Posterior cingulate gyrus (tissue), 11 donors: ENCODE results near the gene BDH1.
"Not testable (repeated sequence)": the region's sequence is repeated elsewhere in the genome, so short reads cannot be mapped to it uniquely, and the experiment has no call there.

ENCODE experiments used
- DNase-seq, 10 donors: peaks; one replicate each; pipeline versions ENCODE4 v3.0.0 to v3.0.0-alpha.2; 2020 to 2021; ENCODE audit warnings: mixed read lengths in 3 of 10
- intact Hi-C: fragments of 100-400 bp; cut with DNase I; formaldehyde crosslinking; loops from one replicate; pipeline ENCODE4 v1.15.1; 2023

The BDH1 gene

GRCh38 chr3:197580253-197580691, 24.5 kb upstream of the BDH1 start:
- intact Hi-C loops: no loop called here
- no peak for DNase-seq

DNA sequence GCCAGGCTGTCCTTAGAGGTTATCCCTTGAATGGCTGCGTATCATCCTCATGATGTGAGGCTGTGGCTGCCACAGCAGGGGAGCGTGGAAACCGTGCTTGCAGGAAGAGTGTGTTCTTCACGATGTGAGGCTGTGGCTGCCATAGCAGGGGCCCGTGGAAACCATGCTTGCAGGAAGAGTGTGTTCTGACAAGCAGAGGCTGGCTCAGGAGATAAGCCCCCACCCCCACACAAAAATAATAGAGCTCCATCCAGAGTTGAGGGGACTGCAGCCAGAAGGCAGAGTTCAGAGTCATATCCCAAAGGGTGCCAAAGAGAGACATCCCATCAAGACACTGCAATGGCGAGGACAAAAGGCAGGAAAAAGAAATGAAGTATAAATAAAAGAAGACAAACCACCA, 22.6 kb upstream of the BDH1 start:
- DNase-seq: no peak
- intact Hi-C loops: no loop called here

GRCh38 chr3:197577366-197578074, 21.8 kb upstream of the BDH1 start:
- intact Hi-C loops: no loop called here
- DNase-seq: no peak

GRCh38 chr3:197576838-197577237, 21.1 kb upstream of the BDH1 start:
- no peak for DNase-seq
- intact Hi-C loops: no loop called here

GRCh38 chr3:197575362-197575761, 19.6 kb upstream of the BDH1 start:
- DNase-seq: no peak
- intact Hi-C loops: no loop called here

GRCh38 chr3:197574396-197574991, 18.7 kb upstream of the BDH1 start:
- intact Hi-C loops, DNase-seq: not testable (repeated sequence)

DNA sequence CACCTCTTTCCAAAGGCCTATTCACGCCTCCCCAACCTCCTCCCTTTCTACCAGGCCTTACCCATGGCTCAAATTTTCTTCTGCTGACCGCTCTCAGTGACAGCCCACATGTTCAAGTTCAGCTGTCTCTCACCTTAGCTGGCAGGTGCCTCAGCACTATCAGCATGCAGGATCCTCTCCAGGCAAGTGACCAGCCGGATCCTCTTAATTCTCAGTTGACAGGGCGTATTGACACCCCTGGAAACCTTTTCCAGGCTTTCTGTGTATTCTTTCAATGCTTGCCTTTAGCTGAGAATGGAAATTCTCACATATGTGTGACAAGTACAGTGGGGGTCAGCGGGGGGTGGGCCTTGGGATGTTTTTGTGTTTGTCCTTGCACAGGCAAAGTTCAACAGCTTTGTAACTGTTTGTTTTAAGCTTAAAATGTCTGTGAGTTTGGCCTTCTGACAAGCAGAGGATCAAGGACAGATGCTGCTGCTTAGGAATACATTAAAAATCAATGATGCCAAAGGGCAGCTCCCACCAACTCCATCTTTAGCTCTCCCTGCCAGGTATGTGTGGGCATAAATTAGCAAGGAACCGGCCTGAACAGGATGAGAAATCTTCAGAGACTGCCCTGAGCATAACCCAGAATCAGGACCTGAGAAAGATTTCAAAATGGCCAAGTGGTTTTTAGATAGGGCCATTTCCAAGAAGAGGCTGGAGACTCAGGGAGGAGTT, 17.4 kb upstream of the BDH1 start:
- intact Hi-C loops: no loop called here
- DNase-seq: no peak

DNA sequence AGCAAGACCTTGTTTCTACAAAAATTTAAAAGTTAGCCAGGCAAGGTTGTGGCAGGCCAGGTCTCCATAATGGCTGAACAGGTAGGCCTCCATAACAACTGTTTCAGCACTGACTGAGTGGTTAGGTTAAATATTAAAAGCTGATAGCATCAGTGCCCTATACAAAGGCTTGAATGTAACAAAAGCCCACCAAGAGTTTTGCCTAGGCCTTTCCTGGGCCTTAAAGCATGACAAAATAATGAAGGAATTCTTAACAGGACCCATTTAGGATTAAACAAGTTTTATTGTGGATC, 16.1 kb upstream of the BDH1 start:
- DNase-seq, intact Hi-C loops: not testable (repeated sequence)

DNA sequence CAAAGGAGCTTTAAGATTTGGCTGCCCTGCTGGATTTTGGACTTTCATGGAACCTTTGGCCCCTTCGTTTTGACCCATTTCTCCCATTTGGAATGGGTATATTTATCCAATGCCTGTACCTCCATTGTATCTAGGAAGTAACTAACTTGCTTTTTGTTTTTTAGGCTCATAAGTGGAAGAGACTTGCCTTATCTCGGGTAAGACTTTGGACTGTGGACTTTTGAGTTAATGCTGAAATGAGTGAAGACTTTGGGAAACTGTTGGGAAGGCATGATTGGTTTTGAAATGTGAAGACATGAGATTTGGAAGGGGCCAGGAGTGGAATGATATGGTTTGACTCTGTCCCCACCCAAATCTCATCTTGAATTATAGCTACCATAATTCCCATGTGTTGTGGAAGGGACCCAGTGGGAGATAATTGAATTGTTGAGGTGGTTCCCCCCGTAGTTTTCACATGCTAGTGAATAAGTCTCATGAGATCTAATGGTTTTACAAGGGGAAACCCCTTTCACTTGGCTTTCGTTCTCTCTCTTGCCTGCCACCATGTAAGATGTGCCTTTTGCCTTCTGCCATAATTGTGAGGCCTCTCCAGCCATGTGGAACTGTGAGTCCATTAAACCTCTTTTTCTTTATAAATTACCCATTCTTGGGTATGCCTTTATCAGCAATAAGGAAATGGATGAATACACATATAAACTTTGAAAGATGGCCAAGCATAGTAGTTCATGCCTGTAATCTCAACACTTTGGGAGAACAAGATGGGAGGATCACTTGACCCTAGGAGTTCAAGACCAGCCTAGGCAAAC, 15.5 kb upstream of the BDH1 start:
- DNase-seq, intact Hi-C loops: not testable (repeated sequence)

- DNase-seq, intact Hi-C loops: not testable (repeated sequence)
Measured at GRCh38 chr3:197569433-197569832, 13.7 kb upstream of the BDH1 start.

DNA sequence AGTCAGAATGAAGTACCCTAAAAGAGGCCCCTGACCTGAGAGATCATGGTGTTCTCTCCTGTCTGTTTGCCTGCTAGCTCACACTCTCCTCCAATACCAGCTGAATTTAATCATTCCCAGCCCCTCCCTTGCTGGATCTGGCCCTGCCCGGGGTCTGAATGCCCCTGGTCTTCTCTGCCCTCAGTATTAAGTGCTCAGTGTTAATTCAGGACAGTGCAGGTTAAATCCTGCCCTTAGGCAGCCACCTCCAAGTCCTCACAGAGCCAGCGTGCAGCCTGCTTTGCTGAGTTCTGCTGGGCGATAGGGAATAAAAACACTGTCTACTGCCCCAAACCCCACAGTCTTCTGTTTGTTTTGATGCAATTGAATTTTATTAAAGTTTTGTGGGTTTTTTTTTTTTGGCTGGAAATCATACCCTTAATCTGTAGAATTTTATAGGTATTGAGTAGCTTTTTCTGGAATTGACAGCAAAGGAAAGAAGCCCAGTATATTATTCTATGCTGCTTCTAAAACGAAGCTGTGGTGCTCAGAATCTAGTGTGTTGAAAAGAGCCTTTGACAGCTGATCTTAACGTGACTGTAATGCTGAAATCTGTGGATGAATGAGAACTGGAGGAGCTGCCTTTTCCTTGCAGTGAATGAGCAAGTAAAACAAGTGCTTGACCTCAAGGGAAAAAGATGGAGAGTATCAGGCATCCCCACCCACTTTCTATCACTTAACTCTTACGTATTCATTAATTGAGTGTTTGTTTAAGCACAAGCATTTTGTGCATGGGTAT, 12.3 kb upstream of the BDH1 start:
- intact Hi-C loops: no loop called here
- DNase-seq: no peak

DNA sequence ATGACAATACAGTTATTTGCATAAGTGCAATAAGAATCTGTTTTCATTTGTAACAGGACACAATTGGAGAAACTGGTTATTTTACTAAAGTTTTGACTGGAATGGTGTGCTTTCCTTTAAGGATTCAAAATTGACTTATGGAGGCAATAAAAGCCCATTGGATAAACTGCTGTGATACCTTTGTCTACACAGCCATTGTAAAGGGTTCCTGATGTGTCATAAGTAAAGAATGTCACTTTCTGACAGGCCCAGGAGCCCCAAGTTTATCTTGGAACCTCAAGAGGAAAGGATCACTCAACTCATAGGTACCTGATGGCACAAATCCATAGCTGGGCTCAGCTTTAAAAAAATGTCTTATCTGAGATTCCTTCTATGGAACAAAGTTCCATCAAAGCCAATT, 10.4 kb upstream of the BDH1 start:
- intact Hi-C loops, DNase-seq: not testable (repeated sequence)

GRCh38 chr3:197564097-197564843, 8.5 kb upstream of the BDH1 start:
- intact Hi-C loops: no loop called here
- no peak for DNase-seq

DNA sequence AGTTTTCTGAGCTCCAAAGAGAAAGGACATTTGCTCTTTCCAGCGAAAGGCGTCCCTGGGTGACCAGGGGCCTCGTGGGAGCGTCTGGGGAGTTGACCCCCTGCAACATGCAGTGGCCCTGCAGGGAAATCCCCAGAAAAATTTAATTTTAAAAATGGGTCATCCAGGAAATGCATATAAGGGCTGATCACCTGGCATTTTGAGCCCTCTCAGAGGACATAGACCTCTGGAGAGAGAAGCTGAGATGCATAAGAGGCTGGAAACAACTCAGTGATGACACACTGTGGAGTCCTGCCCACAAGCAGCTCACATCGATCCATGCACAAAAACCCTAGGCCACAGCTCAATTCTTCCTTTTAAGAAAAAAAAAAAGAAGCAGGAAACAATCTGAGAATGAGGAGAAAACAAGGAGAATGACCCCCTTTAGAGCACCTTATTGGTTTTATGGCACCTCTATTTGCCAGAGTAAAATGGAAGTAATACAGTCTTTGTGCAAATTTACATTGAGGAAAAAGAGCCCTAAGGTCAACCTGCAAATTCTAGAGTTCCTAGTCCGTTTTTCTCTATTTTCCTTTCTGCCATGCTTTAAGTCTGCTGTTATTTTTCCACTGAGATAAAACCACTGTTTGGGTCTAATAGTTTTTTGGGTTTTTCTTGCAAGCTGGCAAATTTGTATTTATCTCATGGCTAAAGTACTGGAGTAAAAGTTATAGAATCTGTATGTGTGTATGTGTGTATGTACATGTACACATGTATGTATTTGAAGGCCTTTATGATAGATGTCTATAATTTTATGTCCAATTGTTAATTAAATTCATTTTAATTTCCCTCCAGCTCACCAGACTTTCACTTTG, 6.9 kb upstream of the BDH1 start:
- intact Hi-C loops: no loop called here
- no peak for DNase-seq

GRCh38 chr3:197561926-197562325, 6.2 kb upstream of the BDH1 start:
- DNase-seq: no peak
- intact Hi-C loops: no loop called here

DNA sequence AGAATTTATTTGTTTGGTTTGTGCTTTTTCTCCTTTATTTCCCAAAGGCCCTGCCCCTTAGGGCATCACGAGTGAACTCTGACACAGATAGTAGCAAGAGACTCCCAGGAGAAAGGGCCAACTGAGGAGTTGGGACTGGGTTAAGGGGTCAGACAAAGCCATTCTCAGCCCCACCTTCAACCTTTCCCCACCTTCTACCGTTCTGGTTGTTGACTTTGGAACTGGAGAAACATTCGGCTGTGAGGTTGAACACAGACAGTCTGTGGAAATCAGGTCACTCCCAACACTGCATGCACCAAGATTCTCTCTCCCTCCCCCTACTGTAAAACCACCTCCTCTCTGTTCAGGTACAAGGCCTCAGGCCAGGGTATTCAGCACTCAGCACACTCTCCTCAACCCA, 3.9 kb upstream of the BDH1 start:
- no peak for DNase-seq
- intact Hi-C loops: no loop called here

DNA sequence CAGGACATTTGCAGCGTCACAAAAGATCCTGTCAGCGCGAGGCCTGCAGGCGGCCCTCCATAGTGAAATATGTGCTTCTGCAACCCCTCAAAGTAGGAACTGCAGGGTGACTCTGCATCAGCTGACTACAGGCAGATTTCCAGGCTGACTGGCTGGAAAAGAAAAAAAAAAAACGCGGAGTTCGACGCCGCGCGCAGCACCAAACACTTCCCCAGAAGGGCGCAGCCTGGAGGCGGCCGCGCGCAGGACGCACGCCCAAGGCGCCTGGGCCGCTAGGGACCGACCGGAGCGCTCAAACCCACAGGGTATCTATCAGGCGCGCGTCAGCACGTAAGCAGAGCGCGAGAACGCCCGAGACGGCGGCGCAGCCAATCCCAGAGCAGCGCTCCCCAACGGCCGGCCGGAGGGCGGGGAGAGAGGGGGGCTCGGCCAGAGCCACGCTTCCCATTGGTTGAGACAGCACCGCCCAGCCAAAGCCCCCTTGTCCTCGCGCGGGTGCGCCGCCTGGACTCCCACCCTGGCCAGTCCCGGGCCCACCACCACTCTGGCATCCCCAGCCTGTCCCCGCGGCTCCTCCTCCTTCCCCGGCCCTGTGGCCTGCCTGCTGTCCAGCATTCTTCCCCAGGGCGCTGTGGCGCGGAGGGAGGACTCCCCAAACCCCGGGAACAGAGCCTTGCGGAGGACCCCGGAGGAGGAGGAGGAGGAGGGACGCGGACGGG, 1.0 kb downstream of the BDH1 start:
- intact Hi-C loops: no loop called here
- DNase-seq: peak; percentile 93 to 100 (median 98)

- intact Hi-C loops: no loop called here
- no peak for DNase-seq
Measured at GRCh38 chr3:197554196-197554561, 1.6 kb downstream of the BDH1 start.
